HCT116 (cell line): ENCODE data around the gene TCP10L.

Source experiments
- EZH2 ChIP-seq: fragments of 200-600 bp; sonication (generic); IDR thresholded peaks from 2 replicates; pipeline ENCODE4 v1.6.1; 2017; ENCODE audit warnings: antibody characterized with exemption, mixed run types
- EZH2phosphoT487 ChIP-seq: fragments of 200-600 bp; IDR thresholded peaks from 2 replicates; pipeline ENCODE4 v1.6.1; 2018; ENCODE audit warnings: antibody characterized with exemption, borderline replicate concordance
- FOSL1 ChIP-seq: IDR thresholded peaks from 2 replicates; pipeline ENCODE4 v1.6.1; 2012; ENCODE audit warnings: low read depth
- JUND ChIP-seq: IDR thresholded peaks from 2 replicates; pipeline ENCODE4 v1.6.1; 2012
- MAX ChIP-seq: IDR thresholded peaks from 2 replicates; pipeline ENCODE4 v1.6.1; 2012
- POLR2A ChIP-seq: IDR thresholded peaks from 2 replicates; pipeline ENCODE4 v1.7.0; 2011; ENCODE audit warnings: borderline replicate concordance; ENCODE audit not compliant: insufficient read depth, insufficient read length; ENCODE audit errors: extremely low read depth
- POLR2AphosphoS5 ChIP-seq: IDR thresholded peaks from 2 replicates; pipeline ENCODE4 v1.6.1; 2011; ENCODE audit warnings: mild to moderate bottlenecking, low read depth, low read length, moderate library complexity
- SIN3A ChIP-seq: IDR thresholded peaks from 2 replicates; pipeline ENCODE4 v1.6.1; 2012; ENCODE audit warnings: low read depth
- TCF7L2 ChIP-seq: IDR thresholded peaks from 2 replicates; pipeline ENCODE4 v1.7.0; 2011; ENCODE audit warnings: borderline replicate concordance, inconsistent platforms; ENCODE audit not compliant: insufficient read depth, insufficient read length; ENCODE audit errors: extremely low read depth
- ZFX ChIP-seq: fragments of 450-650 bp; IDR thresholded peaks from 2 replicates; pipeline ENCODE4 v1.6.1; 2017
- TF ChIP-seq, protein P1 (sequence below), 3 experiments: fragments of 200-600 bp in 1 of 3; sonication (generic) in 1 of 3; IDR thresholded peaks in 2 of 3; conservative IDR thresholded peaks in 1 of 3; 2 replicates each; pipeline ENCODE4 v1.5.1; 2012 to 2017; ENCODE audit warnings: low read depth in 2 of 3, low read length in 2 of 3, antibody characterized with exemption in 1 of 3, borderline replicate concordance in 1 of 3, control low read depth in 1 of 3, mild to moderate bottlenecking in 1 of 3, mixed read lengths in 1 of 3, mixed run types in 1 of 3, moderate library complexity in 1 of 3; ENCODE audit not compliant: insufficient read depth in 1 of 3

DNA sequence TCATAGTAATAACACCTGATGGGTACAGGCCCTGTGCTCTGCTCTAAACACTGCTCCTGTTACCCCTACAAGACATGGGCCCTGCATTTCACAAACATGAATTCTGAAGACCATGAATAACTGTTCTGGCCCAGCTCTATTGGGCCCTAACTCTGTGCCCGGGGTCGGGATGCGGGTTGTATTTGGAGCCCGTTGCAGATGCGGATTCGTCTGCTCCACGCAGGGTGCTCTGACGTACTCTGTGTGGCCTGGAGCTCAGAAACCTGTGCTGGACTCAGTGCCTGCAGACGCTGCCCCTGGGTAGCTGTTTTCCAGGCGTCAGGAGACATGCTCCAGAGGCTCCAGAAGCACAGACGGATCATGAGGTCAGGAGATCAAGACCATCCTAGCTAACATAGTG lies 10.1 kb upstream of the TCP10L start:
- no peak for TF ChIP-seq EZH2phosphoT487
- TF ChIP-seq POLR2A: no peak
- TF ChIP-seq JUND: no peak
- TF ChIP-seq, protein P1, sequence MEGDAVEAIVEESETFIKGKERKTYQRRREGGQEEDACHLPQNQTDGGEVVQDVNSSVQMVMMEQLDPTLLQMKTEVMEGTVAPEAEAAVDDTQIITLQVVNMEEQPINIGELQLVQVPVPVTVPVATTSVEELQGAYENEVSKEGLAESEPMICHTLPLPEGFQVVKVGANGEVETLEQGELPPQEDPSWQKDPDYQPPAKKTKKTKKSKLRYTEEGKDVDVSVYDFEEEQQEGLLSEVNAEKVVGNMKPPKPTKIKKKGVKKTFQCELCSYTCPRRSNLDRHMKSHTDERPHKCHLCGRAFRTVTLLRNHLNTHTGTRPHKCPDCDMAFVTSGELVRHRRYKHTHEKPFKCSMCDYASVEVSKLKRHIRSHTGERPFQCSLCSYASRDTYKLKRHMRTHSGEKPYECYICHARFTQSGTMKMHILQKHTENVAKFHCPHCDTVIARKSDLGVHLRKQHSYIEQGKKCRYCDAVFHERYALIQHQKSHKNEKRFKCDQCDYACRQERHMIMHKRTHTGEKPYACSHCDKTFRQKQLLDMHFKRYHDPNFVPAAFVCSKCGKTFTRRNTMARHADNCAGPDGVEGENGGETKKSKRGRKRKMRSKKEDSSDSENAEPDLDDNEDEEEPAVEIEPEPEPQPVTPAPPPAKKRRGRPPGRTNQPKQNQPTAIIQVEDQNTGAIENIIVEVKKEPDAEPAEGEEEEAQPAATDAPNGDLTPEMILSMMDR (IDR thresholded peaks at IDR 0.05 in 2 of 3, conservative IDR thresholded peaks at IDR 0.05 in 1 of 3; ENCODE audit: borderline replicate concordance in 1 of 3, insufficient read depth in 1 of 3, low read depth in 2 of 3, low read length in 2 of 3): no peak
- no peak for TF ChIP-seq EZH2
- no peak for TF ChIP-seq FOSL1
- no peak for TF ChIP-seq ZFX
- TF ChIP-seq POLR2AphosphoS5: no peak
- TF ChIP-seq TCF7L2: no peak
- no peak for TF ChIP-seq MAX
- no peak for TF ChIP-seq SIN3A
